ENCODE measurements around the gene ACP3. TPM values are rescaled to one million over a fixed set of nuclear protein-coding genes. Genes with fewer than 3 reads are reported as not detected.
A peak's percentile ranks its signal among the peaks of the same experiment; 100 is the strongest.

Gene ACP3
- total and polyA plus RNA-seq, 9 of the 15 experiments (the other 6 are each of a cell fraction or from before 2014, with no cell fraction given): 0.08 to 1.1 (median 0.21) TPM

DNA sequence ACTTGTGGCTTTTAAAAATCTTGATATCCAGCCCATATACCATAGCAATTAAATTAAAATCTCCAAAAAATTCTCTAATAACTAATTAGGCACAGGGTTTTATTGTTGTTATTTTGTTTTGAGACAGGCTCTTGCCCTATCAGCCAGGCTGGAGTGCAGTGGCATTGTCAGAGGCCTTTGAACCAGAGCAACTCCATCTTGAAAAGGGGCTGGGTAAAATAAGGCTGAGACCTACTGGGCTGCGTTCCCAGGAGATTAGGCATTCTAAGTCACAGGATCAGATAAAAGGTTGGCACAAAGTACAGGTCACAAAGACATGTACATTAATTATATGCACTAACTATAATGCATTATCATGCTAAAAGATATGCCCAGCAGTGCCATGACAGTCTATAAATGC lies 31.2 kb upstream of the ACP3 start:
- H3K4me2 ChIP-seq (ENCODE audit: insufficient read depth, low read length): no peak overlapping the region
- FAIRE-seq: no peak
- CTCF ChIA-PET (ENCODE audit: low intra/inter-chr PET ratio): no interaction called here
- TF ChIP-seq, protein P1, sequence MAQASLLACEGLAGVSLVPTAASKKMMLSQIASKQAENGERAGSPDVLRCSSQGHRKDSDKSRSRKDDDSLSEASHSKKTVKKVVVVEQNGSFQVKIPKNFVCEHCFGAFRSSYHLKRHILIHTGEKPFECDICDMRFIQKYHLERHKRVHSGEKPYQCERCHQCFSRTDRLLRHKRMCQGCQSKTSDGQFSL (CRISPR knock-in tag; IDR thresholded peaks at IDR 0.05): no peak
- TF ChIP-seq, protein P1 (tag; IDR thresholded peaks at IDR 0.05): 0 out of 4 replicates have a peak, but pooled peaks of 1 of the 2 experiments have one; percentile 48
- no peak for TF ChIP-seq HDAC2 (IDR thresholded peaks at IDR 0.05)
- 0 out of 2 replicates have a peak, but pooled peaks have one; percentile 33 for TF ChIP-seq SMAD4 (CRISPR knock-in tag; conservative IDR thresholded peaks at IDR 0.05)
- TF ChIP-seq CCAR2 (IDR thresholded peaks at IDR 0.05; ENCODE audit: low read depth, low read length): no peak
- peak; percentile 46; the same call in 1 of the 2 replicates for TF ChIP-seq HIVEP1 (CRISPR knock-in tag; IDR thresholded peaks at IDR 0.05)
- TF ChIP-seq CHD2 (IDR thresholded peaks at IDR 0.05; ENCODE audit: low read depth, low read length): no peak
- no peak for TF ChIP-seq MAZ (CRISPR knock-in tag; conservative IDR thresholded peaks at IDR 0.05 in 1 of 2, IDR thresholded peaks at IDR 0.05 in 1 of 2)
- TF ChIP-seq U2AF1 (optimal IDR thresholded peaks at IDR 0.05; ENCODE audit: low read depth, low read length): no peak
- no peak for TF ChIP-seq NR1H2 (CRISPR knock-in tag; IDR thresholded peaks at IDR 0.05)
- TF ChIP-seq TEAD1 (CRISPR knock-in tag; IDR thresholded peaks at IDR 0.05): peak in 1 of 2 experiments; percentile 9; a peak in 1 of 4 replicates
- TF ChIP-seq ZNF583 (CRISPR knock-in tag; IDR thresholded peaks at IDR 0.05): peak; percentile 44; the same call in 1 of the 2 replicates
- no peak for TF ChIP-seq MEIS2 (IDR thresholded peaks at IDR 0.05; ENCODE audit: partially characterized antibody)
- TF ChIP-seq ZNF41 (CRISPR knock-in tag; conservative IDR thresholded peaks at IDR 0.05): peak; percentile 68
- TF ChIP-seq RBM39 (optimal IDR thresholded peaks at IDR 0.05; ENCODE audit: low read depth, low read length): no peak
- peak; percentile 44; the same call in 1 of the 2 replicates for TF ChIP-seq ZNF668 (CRISPR knock-in tag; IDR thresholded peaks at IDR 0.05)
- TF ChIP-seq SIRT6 (IDR thresholded peaks at IDR 0.05; ENCODE audit: low read depth, low read length): no peak
- TF ChIP-seq TFAM (CRISPR knock-in tag; conservative IDR thresholded peaks at IDR 0.05): no peak
- TF ChIP-seq FUS (optimal IDR thresholded peaks at IDR 0.05; ENCODE audit: low read depth, low read length): no peak
- 0 out of 2 replicates have a peak, but pooled peaks have one; percentile 53 for TF ChIP-seq SMAD3 (CRISPR knock-in tag; conservative IDR thresholded peaks at IDR 0.05)
- no peak for TF ChIP-seq L3MBTL2 (IDR thresholded peaks at IDR 0.05)
- TF ChIP-seq CAMTA2 (CRISPR knock-in tag; conservative IDR thresholded peaks at IDR 0.05): no peak
- no peak for TF ChIP-seq ZNF232 (CRISPR knock-in tag; IDR thresholded peaks at IDR 0.05)
- TF ChIP-seq ZNF644 (tag; IDR thresholded peaks at IDR 0.05; ENCODE audit: low read depth): 0 out of 2 replicates have a peak, but pooled peaks have one; percentile 52
- no peak for TF ChIP-seq SLC30A9 (CRISPR knock-in tag; IDR thresholded peaks at IDR 0.05)
- TF ChIP-seq ZNF239 (CRISPR knock-in tag; IDR thresholded peaks at IDR 0.05): peak; percentile 25; the same call in 1 of the 2 replicates
- TF ChIP-seq ELF4 (CRISPR knock-in tag; IDR thresholded peaks at IDR 0.05): no peak

More for the DNA sequence above, 31.2 kb upstream of the ACP3 start:
- no TSS peak for BruUV-seq (replicated peaks)
- intact Hi-C loops (cut with micrococcal nuclease) (no loop called here), in situ Hi-C loops (cut with MboI) (no loop called here)
- Histone ChIP-seq H3K79me2 (ENCODE audit: control insufficient read depth, insufficient read depth, low read length) (no peaks in the 10 kb centered on the region), H4K20me1 (replicated peaks; ENCODE audit: control insufficient read depth, insufficient read depth, low read length) (no peaks in the 10 kb centered on the region), H3K27ac (ENCODE audit: extremely low read depth, low read depth, low read length) (no peak overlapping the region), H3K9me3 (replicated peaks; ENCODE audit: control insufficient read depth, insufficient read depth, low read depth, low read length) (no peaks in the 10 kb centered on the region), H3K36me3 (ENCODE audit: control insufficient read depth, insufficient read depth, low read length) (no peaks in the 10 kb centered on the region), H2AFZ (ENCODE audit: low read depth, low read length) (no peak overlapping the region), H3K9me1 (ENCODE audit: control insufficient read depth, insufficient read depth, low read length) (no peaks in the 10 kb centered on the region), H3K4me3 (no peak overlapping the region), H3K4me1 (replicated peaks in 1 of 2; ENCODE audit: control insufficient read depth in 2 of 2, insufficient read depth in 2 of 2, low read length in 2 of 2) (peaks cover 0 to 3% of the 10 kb centered on the region in 2 experiments; a peak in 2 of 5 replicates), H3K9ac (ENCODE audit: insufficient read depth in 1 of 2, low read depth in 2 of 2, low read length in 2 of 2) (no peak overlapping the region), H3K27me3 (ENCODE audit: control insufficient read depth in 2 of 2, insufficient read depth in 2 of 2, low read length in 2 of 2) (no peaks in the 10 kb centered on the region)
- POLR2A ChIA-PET: no interaction called here
- DNase-seq (ENCODE audit: extremely low read depth in 1 of 4, low spot score in 3 of 4): no peak
- WGBS (ENCODE audit: insufficient coverage, low coverage, missing lambda C conversion rate): 8% methylated on average over 1 of the region's 1 CpG
- ATAC-seq: no peak

Measured in K562 (cell line).